GM12801 (cell line): ENCODE results near the gene FGF4.

Experiments
- TF ChIP-seq, protein P1 (sequence below): IDR thresholded peaks from one replicate; pipeline ENCODE4 v1.5.1; 2011; ENCODE audit warnings: control low read depth; ENCODE audit not compliant: insufficient read length; ENCODE audit errors: extremely low read depth

Gene FGF4

DNA sequence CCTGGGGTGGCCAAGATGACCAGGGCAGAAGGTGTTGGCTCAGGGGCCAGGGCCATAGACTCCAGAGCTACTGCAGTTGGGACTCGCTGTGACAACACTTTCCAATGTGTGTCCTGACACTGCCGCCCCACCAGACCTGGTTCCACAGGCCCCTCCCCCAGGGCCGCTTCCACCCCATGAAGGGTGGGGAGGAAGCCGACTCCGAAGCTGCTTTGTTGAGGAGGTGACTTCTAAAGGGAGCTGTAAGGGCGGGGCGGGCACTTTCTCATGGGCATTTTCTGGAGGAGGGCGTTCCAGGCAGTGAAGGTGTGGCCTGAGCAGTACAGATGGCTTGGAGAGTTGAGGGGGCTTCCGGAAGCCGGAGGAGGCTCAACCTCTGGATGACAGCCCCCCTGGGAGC is 37.8 kb upstream of the FGF4 start:
- TF ChIP-seq, protein P1, sequence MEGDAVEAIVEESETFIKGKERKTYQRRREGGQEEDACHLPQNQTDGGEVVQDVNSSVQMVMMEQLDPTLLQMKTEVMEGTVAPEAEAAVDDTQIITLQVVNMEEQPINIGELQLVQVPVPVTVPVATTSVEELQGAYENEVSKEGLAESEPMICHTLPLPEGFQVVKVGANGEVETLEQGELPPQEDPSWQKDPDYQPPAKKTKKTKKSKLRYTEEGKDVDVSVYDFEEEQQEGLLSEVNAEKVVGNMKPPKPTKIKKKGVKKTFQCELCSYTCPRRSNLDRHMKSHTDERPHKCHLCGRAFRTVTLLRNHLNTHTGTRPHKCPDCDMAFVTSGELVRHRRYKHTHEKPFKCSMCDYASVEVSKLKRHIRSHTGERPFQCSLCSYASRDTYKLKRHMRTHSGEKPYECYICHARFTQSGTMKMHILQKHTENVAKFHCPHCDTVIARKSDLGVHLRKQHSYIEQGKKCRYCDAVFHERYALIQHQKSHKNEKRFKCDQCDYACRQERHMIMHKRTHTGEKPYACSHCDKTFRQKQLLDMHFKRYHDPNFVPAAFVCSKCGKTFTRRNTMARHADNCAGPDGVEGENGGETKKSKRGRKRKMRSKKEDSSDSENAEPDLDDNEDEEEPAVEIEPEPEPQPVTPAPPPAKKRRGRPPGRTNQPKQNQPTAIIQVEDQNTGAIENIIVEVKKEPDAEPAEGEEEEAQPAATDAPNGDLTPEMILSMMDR = no peak

DNA sequence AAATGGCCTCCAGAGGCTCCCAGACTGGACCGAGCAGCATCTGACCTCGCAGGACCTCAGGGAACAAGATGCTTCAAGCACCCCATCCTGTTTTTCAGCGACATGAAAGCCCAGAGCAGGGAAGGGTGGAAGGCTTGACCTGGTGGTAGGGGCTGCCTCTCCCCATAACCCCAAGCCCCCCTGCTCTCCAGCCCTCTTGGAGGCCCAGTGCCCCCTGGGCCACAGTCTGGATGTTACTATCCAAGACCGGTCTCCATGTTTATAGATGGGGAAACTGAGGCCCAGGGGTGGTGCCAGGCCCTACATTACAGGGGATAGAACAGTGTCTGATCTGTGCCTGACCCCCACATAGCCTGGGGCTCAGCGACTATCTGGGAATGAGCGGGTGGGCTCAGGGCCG is 37.1 kb upstream of the FGF4 start:
- TF ChIP-seq, protein P1 = no peak

DNA sequence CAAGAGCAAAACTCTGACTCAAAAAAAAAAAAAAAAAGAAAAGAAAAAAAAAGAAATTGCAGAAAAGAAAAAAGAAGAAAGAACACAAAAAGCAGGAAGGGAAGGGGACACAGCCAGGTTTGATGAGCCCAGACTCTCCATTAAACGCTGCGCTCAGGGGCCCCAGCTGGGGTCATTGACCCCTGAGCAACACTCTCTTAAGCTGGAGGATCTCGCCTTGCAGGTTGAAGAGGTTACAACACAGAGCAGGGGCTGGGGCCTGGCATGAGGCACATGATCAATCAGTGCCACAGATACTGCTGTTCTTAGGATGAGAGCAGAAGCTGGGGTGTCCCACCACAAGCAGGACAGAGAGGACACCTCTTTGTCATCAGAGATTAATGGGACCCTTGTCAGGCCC is 36.3 kb upstream of the FGF4 start:
- TF ChIP-seq, protein P1 = no peak

DNA sequence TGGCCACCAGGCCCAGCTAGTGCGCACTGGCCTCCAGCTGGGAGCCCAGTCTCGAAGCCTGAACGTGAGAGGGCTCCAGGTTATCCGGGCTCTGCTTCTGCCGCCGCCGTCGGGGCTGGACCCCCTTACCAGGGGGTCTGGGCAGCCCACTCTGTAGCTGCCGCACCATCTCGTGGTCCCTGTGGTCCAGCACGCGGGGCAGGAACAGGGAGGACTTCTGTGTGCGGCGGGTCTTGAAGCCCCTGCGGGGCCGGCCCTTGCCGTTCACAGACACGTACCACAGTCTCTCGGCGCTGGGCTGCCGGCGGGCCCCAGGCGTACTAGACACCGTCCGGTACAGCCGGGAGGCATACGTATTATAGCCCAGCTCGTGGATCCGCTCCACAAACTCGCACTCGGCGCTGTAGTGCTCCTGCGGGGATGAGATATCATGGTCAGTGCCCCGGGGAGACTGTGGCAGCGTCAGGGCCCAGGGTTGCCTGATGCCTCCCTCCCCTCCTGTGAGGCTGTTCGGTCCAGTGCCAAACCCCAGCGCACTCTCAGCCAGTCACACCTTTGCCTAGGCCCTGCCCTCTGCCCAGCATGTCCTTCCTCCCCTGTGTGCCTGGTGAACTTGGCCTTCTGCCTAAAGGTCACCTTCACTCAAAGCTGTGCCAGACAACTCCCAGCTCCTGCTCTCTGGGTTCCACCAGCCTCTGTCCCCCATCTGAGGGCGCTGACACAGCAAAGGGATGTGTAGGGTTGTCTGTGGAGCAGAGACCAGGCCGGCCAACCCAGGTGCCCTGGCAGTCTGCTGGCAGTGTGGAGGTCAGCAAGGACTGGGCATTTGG is 35.4 kb upstream of the FGF4 start:
- TF ChIP-seq, protein P1 = no peak

DNA sequence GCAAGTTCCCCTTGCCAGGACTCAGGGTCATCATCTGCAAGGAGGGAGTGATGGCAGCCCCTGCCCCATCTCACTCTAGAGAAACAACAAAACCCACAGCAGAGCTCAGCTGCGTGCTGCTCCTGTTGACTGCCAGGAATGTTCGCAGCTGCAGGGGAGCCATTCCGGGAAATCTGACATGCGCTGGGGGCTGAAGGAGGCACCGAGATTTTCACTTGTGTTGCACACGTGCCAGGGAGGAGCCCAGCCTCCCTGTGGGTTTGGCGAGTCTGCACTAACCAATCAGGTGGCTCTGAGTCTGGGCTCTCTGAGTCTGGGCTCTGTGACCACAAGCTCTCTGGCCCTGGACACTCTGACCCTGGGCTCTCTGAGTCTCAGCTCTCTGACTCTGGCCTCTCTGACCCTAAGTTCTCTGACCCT is 33.5 kb upstream of the FGF4 start:
- TF ChIP-seq, protein P1 = no peak

DNA sequence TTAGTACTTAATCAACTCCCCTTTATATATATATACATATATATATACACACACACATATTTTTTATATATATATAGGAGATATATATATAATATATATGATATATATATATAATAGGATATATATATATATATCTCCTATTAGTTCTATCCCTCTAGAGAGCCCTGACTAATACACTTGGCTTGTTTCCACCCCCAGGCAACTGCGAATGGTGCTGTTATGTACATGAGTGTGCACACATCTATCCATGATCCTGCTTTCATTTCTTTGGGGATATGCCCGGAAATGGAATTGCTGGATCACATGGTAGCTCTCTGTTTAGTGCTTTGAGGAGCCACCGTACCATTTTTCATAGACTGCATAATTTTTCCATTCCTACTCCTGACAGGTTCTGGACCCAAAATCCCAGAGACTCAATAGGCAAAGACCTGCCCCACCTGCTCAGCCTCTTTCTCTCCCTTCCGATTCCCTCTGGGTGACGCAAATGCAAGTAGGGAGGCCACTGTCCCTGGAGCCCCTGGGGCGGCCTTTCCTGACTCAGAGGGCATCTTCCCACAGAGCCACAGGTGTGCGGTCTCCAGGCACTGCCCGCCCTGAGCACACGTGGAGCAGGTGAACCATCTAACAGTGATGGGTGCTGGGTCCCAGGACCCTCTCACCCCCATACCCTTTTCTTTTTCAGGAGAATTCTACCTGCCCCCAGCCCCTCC is 32.1 kb upstream of the FGF4 start:
- TF ChIP-seq, protein P1 = no peak

DNA sequence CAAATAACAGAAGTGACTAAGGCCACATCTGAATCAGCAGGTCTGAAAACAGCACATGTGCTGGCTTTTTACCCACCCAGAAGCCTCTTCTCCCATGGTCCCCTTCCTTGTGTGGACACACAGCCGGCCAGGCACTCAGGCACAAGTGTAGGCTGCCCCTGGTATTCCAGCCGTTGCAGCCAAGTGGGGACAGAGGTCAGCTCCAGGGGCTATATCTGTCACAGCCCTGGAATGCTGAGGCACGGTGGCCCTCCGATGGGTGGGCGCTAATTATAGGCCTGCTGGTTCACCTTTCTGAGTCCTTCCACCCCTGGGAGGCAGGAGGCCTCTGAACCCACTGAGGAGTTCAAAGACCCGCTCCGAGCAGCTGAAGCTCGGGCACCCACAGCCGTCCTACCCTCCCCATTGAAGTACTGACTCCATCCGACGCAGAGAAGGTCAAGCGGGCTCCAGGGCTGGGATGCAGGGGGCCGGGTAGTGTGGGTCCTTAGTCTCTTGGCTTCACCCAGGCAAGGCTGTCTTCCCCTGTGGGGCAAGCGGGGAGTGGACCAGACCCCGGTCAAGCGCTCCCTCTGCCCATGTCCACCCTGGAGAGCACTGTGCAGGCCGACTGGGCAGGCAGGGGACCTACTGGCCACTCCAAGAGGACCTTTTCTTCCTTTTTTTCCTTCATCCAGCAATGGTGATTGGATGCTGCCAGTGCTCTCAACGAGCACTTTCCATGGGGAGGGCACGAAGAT is 29.8 kb upstream of the FGF4 start:
- TF ChIP-seq, protein P1 = no peak
